Measurements from ENCODE around the gene MEIS1. TPM values are rescaled to one million over a fixed set of nuclear protein-coding genes. Genes with fewer than 3 reads are reported as not detected.

Gene MEIS1
- total and polyA plus RNA-seq, 2 experiments from 2014 or later, result 0.16 to 0.28 TPM

GRCh38 chr2:66508484-66509071 is 73.7 kb downstream of the MEIS1 start:
- no peaks in the 10 kb centered on the region for H3K9me2 ChIP-seq (ENCODE audit: insufficient read depth)
- Mint-ChIP-seq H3K9me3 (no peaks in the 10 kb centered on the region; the same call in 2 of the 3 replicates), H3K27ac (no peak overlapping the region), H3K4me3 (peak overlapping the region; percentile 54), H3K4me1 (peaks cover 48% of the 10 kb centered on the region), H3K27me3 (ENCODE audit: insufficient read depth, low read depth, poor library complexity) (peaks cover 3% of the 10 kb centered on the region), H3K36me3 (ENCODE audit: low read depth) (no peaks in the 10 kb centered on the region)
- H3K4me2 ChIP-seq, result peak overlapping the region; percentile 77
- DNase-seq (ENCODE audit: low spot score), result peak; percentile 45
- peak overlapping the region; percentile 36 for H3K4me3 ChIP-seq
- peak; percentile 65 for ATAC-seq
- H2AFZ ChIP-seq, result no peak overlapping the region
- no peaks in the 10 kb centered on the region for H3K79me2 ChIP-seq (replicated peaks; ENCODE audit: insufficient read depth)
- no peaks in the 10 kb centered on the region; the same call in 1 of the 2 replicates for H3K27me3 ChIP-seq (ENCODE audit: insufficient read depth)
- peaks cover 56% of the 10 kb centered on the region for H3K4me1 ChIP-seq (ENCODE audit: insufficient read depth)
- no peak for TF ChIP-seq EZH2phosphoT487 (IDR thresholded peaks at IDR 0.05; ENCODE audit: unreplicated experiment)
- no peak for TF ChIP-seq ZNF114 (CRISPR knock-in tag; IDR thresholded peaks at IDR 0.05)
- no peak for TF ChIP-seq NANOG (IDR thresholded peaks at IDR 0.05; ENCODE audit: borderline replicate concordance)
- no peak for TF ChIP-seq POLR2AphosphoS5 (IDR thresholded peaks at IDR 0.05; ENCODE audit: low read depth)
- no peak for TF ChIP-seq JUNB (IDR thresholded peaks at IDR 0.05; ENCODE audit: unreplicated experiment)
- no peak for TF ChIP-seq REST (IDR thresholded peaks at IDR 0.05; ENCODE audit: unreplicated experiment)
- no peak for TF ChIP-seq CTCF (conservative IDR thresholded peaks at IDR 0.05; ENCODE audit: low read depth in 2 of 2)
- no peak for TF ChIP-seq ETS1 (IDR thresholded peaks at IDR 0.05)
- no peak for TF ChIP-seq ZNF331 (CRISPR knock-in tag; IDR thresholded peaks at IDR 0.05; ENCODE audit: low read depth)
- no peak for TF ChIP-seq EZH2 (IDR thresholded peaks at IDR 0.05; ENCODE audit: low read depth, unreplicated experiment)
- no peak for TF ChIP-seq STAT1 (IDR thresholded peaks at IDR 0.05; ENCODE audit: unreplicated experiment)
- no peak for TF ChIP-seq CREB1 (CRISPR knock-in tag; IDR thresholded peaks at IDR 0.05; ENCODE audit: low read depth)
- no peak for TF ChIP-seq ZNF462 (CRISPR knock-in tag; IDR thresholded peaks at IDR 0.05)
- H3K36me3 ChIP-seq (ENCODE audit: insufficient read depth), result no peaks in the 10 kb centered on the region
- no peak overlapping the region for H3K27ac ChIP-seq (ENCODE audit: low read depth)
- 0 out of 2 replicates have a peak, but pooled peaks cover 10% of the 10 kb centered on the region for H3F3A ChIP-seq (replicated peaks; ENCODE audit: low read depth)
- H4K20me1 ChIP-seq (replicated peaks; ENCODE audit: insufficient read depth), result no peaks in the 10 kb centered on the region
